H1 (cell line): ENCODE measurements around the gene WIPF3. TPM values are rescaled to one million over a fixed set of nuclear protein-coding genes. Genes with fewer than 3 reads are reported as not detected.
A peak's percentile ranks its signal among the peaks of the same experiment; 100 is the strongest.

Experiments used
- CTCF ChIA-PET: fragments of 300-600 bp; sonication (Branson Sonifier 250); formaldehyde crosslinking; loops from one replicate; lab custom pipeline; 2021; ENCODE audit not compliant: partially characterized antibody; lab: Charles Lee
- POLR2A ChIA-PET: fragments of 300-600 bp; sonication (Branson Sonifier 250); formaldehyde crosslinking; loops from one replicate; lab custom pipeline; 2021; ENCODE audit warnings: inconsistent platforms; ENCODE audit not compliant: partially characterized antibody; lab: Charles Lee
- DNase-seq, 2 experiments: peaks; one replicate each; pipeline versions ENCODE4 v3.0.0 to v3.0.0-alpha.2; 2010 to 2022; ENCODE audit warnings: low spot score in 2 of 2, low read depth in 1 of 2, mixed read lengths in 1 of 2
- FAIRE-seq: peaks from 2 replicates; lab custom pipeline; 2011; peaks lifted over from hg19 to GRCh38; lab: Jason Lieb, UNC
- H2AFZ ChIP-seq: 2 replicates; pipeline ENCODE4 v1.8.1; 2012; ENCODE audit warnings: low read length, inconsistent platforms
- H2AK5ac ChIP-seq: 2 replicates; pipeline ENCODE4 v1.6.1; 2013; ENCODE audit warnings: low read depth, low read length
- H2BK120ac ChIP-seq: replicated peaks from 2 replicates; pipeline ENCODE3; 2013; ENCODE audit warnings: low read depth, low read length, inconsistent platforms
- H2BK12ac ChIP-seq: 2 replicates; pipeline ENCODE4 v1.6.1; 2013; ENCODE audit warnings: low read depth, low read length
- H2BK15ac ChIP-seq: 2 replicates; pipeline ENCODE4 v1.6.1; 2013; ENCODE audit warnings: low read length
- H2BK20ac ChIP-seq: 2 replicates; pipeline ENCODE4 v1.6.1; 2013; ENCODE audit warnings: low read length
- H2BK5ac ChIP-seq: 2 replicates; pipeline ENCODE4 v1.6.1; 2013; ENCODE audit warnings: low read depth, low read length
- H3K14ac ChIP-seq: 2 replicates; pipeline ENCODE4 v1.6.1; 2013; ENCODE audit warnings: inconsistent platforms; ENCODE audit not compliant: insufficient read length
- H3K18ac ChIP-seq: 2 replicates; pipeline ENCODE4 v1.6.1; 2013; ENCODE audit warnings: low read length; ENCODE audit errors: extremely low read depth
- H3K23ac ChIP-seq: 2 replicates; pipeline ENCODE4 v1.6.1; 2013; ENCODE audit warnings: inconsistent platforms; ENCODE audit not compliant: insufficient read length
- H3K23me2 ChIP-seq: 2 replicates; pipeline ENCODE4 v1.6.1; 2013; ENCODE audit warnings: low read depth, low read length
- H3K27ac ChIP-seq: 2 replicates; pipeline ENCODE4 v1.6.1; 2011; ENCODE audit warnings: low read depth, low read length, inconsistent platforms
- H3K27me3 ChIP-seq, 4 experiments: replicated peaks in 1 of 4; 1 replicate in 1 of 4; 2 replicates in 3 of 4; pipeline versions ENCODE4 v1.6.1 to v1.8.1; 2011 to 2013; ENCODE audit warnings: low read length in 3 of 4, mild to moderate bottlenecking in 3 of 4, inconsistent platforms in 2 of 4, mixed read lengths in 2 of 4, moderate library complexity in 1 of 4; ENCODE audit not compliant: control insufficient read depth in 3 of 4, insufficient read depth in 3 of 4; ENCODE audit errors: extremely low read depth in 1 of 4
- H3K36me3 ChIP-seq, 4 experiments: 2 replicates each; pipeline versions ENCODE4 v1.6.1 to v1.8.1; 2011 to 2013; ENCODE audit warnings: mild to moderate bottlenecking in 4 of 4, low read length in 3 of 4, moderate library complexity in 2 of 4, control low read depth in 1 of 4, inconsistent platforms in 1 of 4; ENCODE audit not compliant: insufficient read depth in 4 of 4, control insufficient read depth in 2 of 4
- H3K4ac ChIP-seq: replicated peaks from 2 replicates; pipeline ENCODE3; 2013; ENCODE audit warnings: low read length, low read depth, mixed read lengths, inconsistent platforms; ENCODE audit not compliant: insufficient read length
- H3K4me1 ChIP-seq, 4 experiments: replicated peaks in 1 of 4; 1 replicate in 1 of 4; 2 replicates in 3 of 4; pipeline versions ENCODE4 v1.6.1 to v1.8.1; 2011 to 2013; ENCODE audit warnings: low read length in 3 of 4, inconsistent platforms in 2 of 4, mixed read lengths in 1 of 4; ENCODE audit not compliant: insufficient read depth in 4 of 4, control insufficient read depth in 3 of 4
- H3K4me2 ChIP-seq, 2 experiments: 2 replicates each; pipeline versions ENCODE4 v1.6.1 to v1.8.1; 2011 to 2013; ENCODE audit warnings: low read depth in 2 of 2, low read length in 2 of 2, control low read depth in 1 of 2, inconsistent platforms in 1 of 2, mild to moderate bottlenecking in 1 of 2; ENCODE audit not compliant: insufficient read depth in 1 of 2
- H3K4me3 ChIP-seq, 4 experiments: fragments of 200-600, 300-600 bp in 1 of 4; sonication (generic), shearing (Covaris generic), sonication (Bioruptor Twin) in 1 of 4; 2 replicates each; pipeline versions ENCODE4 v1.5.1 to v1.8.1; 2011 to 2016; ENCODE audit warnings: low read length in 4 of 4, low read depth in 3 of 4, control low read depth in 2 of 4, inconsistent platforms in 2 of 4, mild to moderate bottlenecking in 2 of 4, mixed read lengths in 1 of 4, moderate library complexity in 1 of 4; ENCODE audit not compliant: insufficient read depth in 2 of 4; ENCODE audit errors: extremely low read depth in 1 of 4
- H3K56ac ChIP-seq: replicated peaks from 2 replicates; pipeline ENCODE3; 2013; ENCODE audit warnings: low read depth, mild to moderate bottlenecking, mixed read lengths, low read length, inconsistent platforms; ENCODE audit not compliant: insufficient read length
- H3K79me1 ChIP-seq: 2 replicates; pipeline ENCODE4 v1.6.1; 2013; ENCODE audit warnings: low read depth, low read length, control low read depth
- H3K79me2 ChIP-seq, 2 experiments: 2 replicates each; pipeline versions ENCODE4 v1.6.1 to v1.8.1; 2012 to 2013; ENCODE audit warnings: low read length in 2 of 2, mild to moderate bottlenecking in 2 of 2, inconsistent platforms in 1 of 2; ENCODE audit not compliant: insufficient read depth in 2 of 2, control insufficient read depth in 1 of 2
- H3K9ac ChIP-seq, 4 experiments: replicated peaks in 1 of 4; 1 replicate in 1 of 4; 2 replicates in 3 of 4; pipeline versions ENCODE4 v1.6.1 to v1.8.1; 2011 to 2013; ENCODE audit warnings: low read depth in 3 of 4, low read length in 3 of 4, control low read depth in 2 of 4, mild to moderate bottlenecking in 2 of 4, moderate library complexity in 2 of 4, inconsistent platforms in 1 of 4; ENCODE audit errors: extremely low read depth in 1 of 4
- H3K9me3 ChIP-seq, 2 experiments: 2 replicates each; pipeline versions ENCODE4 v1.6.1 to v1.8.1; 2012 to 2013; ENCODE audit warnings: mild to moderate bottlenecking in 2 of 2, moderate library complexity in 2 of 2, control low read depth in 1 of 2, inconsistent platforms in 1 of 2, low read depth in 1 of 2, low read length in 1 of 2, mixed read lengths in 1 of 2; ENCODE audit not compliant: insufficient read depth in 2 of 2
- H4K20me1 ChIP-seq, 2 experiments: replicated peaks in 1 of 2; 2 replicates each; pipeline versions ENCODE3 to v1.8.1; 2011 to 2013; ENCODE audit warnings: inconsistent platforms in 2 of 2, low read length in 2 of 2, mild to moderate bottlenecking in 1 of 2; ENCODE audit not compliant: insufficient read depth in 2 of 2, control insufficient read depth in 1 of 2
- H4K5ac ChIP-seq: 2 replicates; pipeline ENCODE4 v1.6.1; 2013; ENCODE audit warnings: low read length, low read depth, mixed read lengths, inconsistent platforms; ENCODE audit not compliant: insufficient read length
- H4K8ac ChIP-seq: 2 replicates; pipeline ENCODE4 v1.8.0; 2013; ENCODE audit warnings: mild to moderate bottlenecking, moderate library complexity, low read length, inconsistent platforms; ENCODE audit not compliant: insufficient read depth; ENCODE audit errors: extremely low read depth
- H4K91ac ChIP-seq: replicated peaks from 2 replicates; pipeline ENCODE3; 2013; ENCODE audit warnings: low read length, mixed read lengths, inconsistent platforms; ENCODE audit not compliant: insufficient read length
- BRCA1 ChIP-seq: IDR thresholded peaks from 2 replicates; pipeline ENCODE4 v1.6.1; 2012; ENCODE audit warnings: low read depth, low read length, improper control_type of control experiment
- CEBPB ChIP-seq: IDR thresholded peaks from 2 replicates; pipeline ENCODE4 v1.6.1; 2012; ENCODE audit warnings: low read depth, low read length
- CTCF ChIP-seq, 3 experiments: IDR thresholded peaks; 1 replicate in 2 of 3; 2 replicates in 1 of 3; pipeline versions ENCODE4 v1.5.1 to v1.6.1; 2011; ENCODE audit warnings: low read length in 3 of 3, mild to moderate bottlenecking in 3 of 3, inconsistent platforms in 2 of 3, low read depth in 1 of 3, moderate library complexity in 1 of 3; ENCODE audit not compliant: insufficient read depth in 1 of 3; ENCODE audit errors: control extremely low read depth in 1 of 3
- POU5F1 ChIP-seq: IDR thresholded peaks from 2 replicates; pipeline ENCODE4 v1.6.1; 2011; ENCODE audit warnings: low read depth, mild to moderate bottlenecking, low read length, moderate library complexity
- RAD21 ChIP-seq, 2 experiments: IDR thresholded peaks in 1 of 2; conservative IDR thresholded peaks in 1 of 2; 2 replicates each; pipeline ENCODE4 v1.6.1; 2011; ENCODE audit warnings: low read depth in 2 of 2, low read length in 2 of 2, improper control_type of control experiment in 1 of 2, inconsistent platforms in 1 of 2, mild to moderate bottlenecking in 1 of 2, moderate library complexity in 1 of 2
- WGBS, 2 experiments: shearing (Covaris generic) in 1 of 2; methylation state at CpG; one replicate each; pipeline versions ENCODE4 v1.1.6 to v1.1.7; 2013 to 2015; ENCODE audit warnings: low lambda C conversion rate in 2 of 2, mixed read lengths in 2 of 2, inconsistent platforms in 1 of 2, low coverage in 1 of 2, missing lambda C conversion rate in 1 of 2; ENCODE audit not compliant: insufficient replicate concordance in 2 of 2, insufficient coverage in 1 of 2, insufficient read length in 1 of 2; ENCODE audit errors: extremely low coverage in 1 of 2, missing lambda C conversion rate in 1 of 2; 5-methylcytosine and 5-hydroxymethylcytosine counted together
- polyA plus RNA-seq, 7 experiments: library from polyadenylated mRNA; depleted of rRNA in 3 of 7; stranded (reverse) in 5 of 7; unstranded in 2 of 7; fragments of >200 nt in 5 of 7; fragments of 200-250 nt in 2 of 7; gene quantifications; 1 replicate in 5 of 7; 2 replicates in 1 of 7; 4 replicates in 1 of 7; pipeline versions ENCODE4 v1.2.1 to v1.2.3, GENCODE V29; 2011 to 2013; ENCODE audit warnings: missing spikeins in 2 of 7, mixed read lengths in 2 of 7
- total RNA-seq: library from RNA; stranded (reverse); fragmentation: NEBNext Ultra II Directional; extraction: Animal tissue kit (Norgen Biotek cat#: 25700); gene quantifications from 2 replicates; pipeline ENCODE4 v1.2.1, GENCODE V29; 2021
- TF ChIP-seq, protein P1 (sequence below): IDR thresholded peaks from 2 replicates; pipeline ENCODE4 v1.6.1; 2011; ENCODE audit warnings: low read depth, mild to moderate bottlenecking, low read length; ENCODE audit not compliant: insufficient read depth

The WIPF3 gene
- total and polyA plus RNA-seq, 2 of the 8 experiments (the other 6 are each of a cell fraction or from before 2014, with no cell fraction given) = 5.0 to 12.1 TPM

- Histone ChIP-seq H3K79me2 (no peaks in the 10 kb centered on the region), H3K4me3 (no peak overlapping the region), H3K27me3 (no peaks in the 10 kb centered on the region), H3K79me1 (no peaks in the 10 kb centered on the region), H2BK20ac (no peak overlapping the region), H2AFZ (no peak overlapping the region), H3K23me2 (no peaks in the 10 kb centered on the region; the same call in 1 of the 2 replicates), H3K18ac (no peak overlapping the region), H3K9me3 (no peaks in the 10 kb centered on the region), H3K56ac (no peak overlapping the region), H2BK15ac (no peak overlapping the region), H2AK5ac (no peak overlapping the region), H3K36me3 (no peaks in the 10 kb centered on the region), H3K4ac (no peak overlapping the region), H3K4me2 (0 out of 4 replicates have a peak overlapping the region, but pooled peaks of 1 of the 2 experiments have one; percentile 18), H3K4me1 (peaks cover 0 to 7% (median 0%) of the 10 kb centered on the region in 4 experiments; a peak in 1 of 7 replicates), H3K27ac (no peak overlapping the region), H4K5ac (no peak overlapping the region), H4K20me1 (peaks cover 0 to 2% of the 10 kb centered on the region in 2 experiments), H2BK5ac (no peak overlapping the region), H3K23ac (no peak overlapping the region)
- peak; percentile 66 for FAIRE-seq
- ChIA-PET CTCF (interaction anchor here (0.6 to 1.4 kb wide), 9 partner anchors 10 to 181 kb away, joined by 3 to 6 read pairs (median 3); no protein-coding TSS in a partner anchor), POLR2A (interaction anchor here (0.8 to 0.9 kb wide), 2 partner anchors 10 kb away, joined by 3 read pairs; no protein-coding TSS in a partner anchor)
- peak in 1 of 2 experiments; percentile 23 for DNase-seq
- TF ChIP-seq BRCA1 (no peak), CEBPB (peak; percentile 52; the same call in 1 of the 2 replicates), POU5F1 (no peak), CTCF (IDR thresholded peaks at IDR 0.05; ENCODE audit: control extremely low read depth in 1 of 3, insufficient read depth in 1 of 3, low read depth in 1 of 3, low read length in 3 of 3) (peak in 2 of 3 experiments; percentile 15 to 28; a peak in 2 of 4 replicates), RAD21 (IDR thresholded peaks at IDR 0.05 in 1 of 2, conservative IDR thresholded peaks at IDR 0.05 in 1 of 2; ENCODE audit: low read depth in 2 of 2, low read length in 2 of 2) (peak in 1 of 2 experiments; percentile 19; a peak in 1 of 4 replicates)
- TF ChIP-seq, protein P1, sequence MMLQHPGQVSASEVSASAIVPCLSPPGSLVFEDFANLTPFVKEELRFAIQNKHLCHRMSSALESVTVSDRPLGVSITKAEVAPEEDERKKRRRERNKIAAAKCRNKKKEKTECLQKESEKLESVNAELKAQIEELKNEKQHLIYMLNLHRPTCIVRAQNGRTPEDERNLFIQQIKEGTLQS = no peak
- TF ChIP-seq, all 59 proteins: peak for 3
- Histone ChIP-seq H3K9ac (no peak overlapping the region), H2BK120ac (no peak overlapping the region), H3K14ac (no peak overlapping the region), H2BK12ac (no peak overlapping the region), H4K8ac (no peak overlapping the region), H4K91ac (no peak overlapping the region)
- 57% methylated on average over 8 of the region's 8 CpGs; no CpG with 5 or more reads in 1 of the 2 experiments for WGBS, 2 experiments
These were observed 48.1 kb downstream of the WIPF3 start for GRCh38 chr7:29854257-29854938.
